ENCODE data around the gene ANKLE2.
"Not testable (repeated sequence)": the region's sequence is repeated elsewhere in the genome, so short reads cannot be mapped to it uniquely, and the experiment has no call there.

ANKLE2 gene

DNA sequence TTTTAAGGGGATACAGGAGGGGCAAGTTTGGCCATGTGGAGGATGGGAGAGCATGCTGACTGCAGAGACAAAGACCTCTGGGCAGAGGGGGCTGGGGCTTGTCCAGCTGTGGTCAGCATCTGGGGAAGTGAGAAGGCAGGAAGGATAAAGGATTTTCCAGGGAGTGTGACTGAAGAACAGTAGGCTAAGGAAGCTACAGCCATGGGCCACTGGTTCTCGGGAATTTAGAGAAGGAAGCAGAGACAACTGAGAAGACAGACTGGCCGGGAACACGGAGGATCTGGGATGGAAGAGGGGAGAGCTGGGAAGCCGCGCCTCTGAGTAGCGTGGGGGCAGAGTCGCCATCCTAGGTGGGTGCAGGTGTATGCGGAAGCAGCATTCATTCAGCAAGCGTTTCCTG is 58.0 kb downstream of the ANKLE2 start:
- TF ChIP-seq CTCF (conservative IDR thresholded peaks at IDR 0.05; ENCODE audit: low read depth, low read length): no peak
- H3K4me3 ChIP-seq (ENCODE audit: low read length): no peak overlapping the region
- DNase-seq (ENCODE audit: low read depth): no peak

GRCh38 chr12:132702640-132703039 is 59.0 kb downstream of the ANKLE2 start:
- no peak overlapping the region for H3K4me3 ChIP-seq (ENCODE audit: low read length)
- DNase-seq (ENCODE audit: low read depth): no peak
- TF ChIP-seq CTCF (conservative IDR thresholded peaks at IDR 0.05; ENCODE audit: low read depth, low read length): no peak

DNA sequence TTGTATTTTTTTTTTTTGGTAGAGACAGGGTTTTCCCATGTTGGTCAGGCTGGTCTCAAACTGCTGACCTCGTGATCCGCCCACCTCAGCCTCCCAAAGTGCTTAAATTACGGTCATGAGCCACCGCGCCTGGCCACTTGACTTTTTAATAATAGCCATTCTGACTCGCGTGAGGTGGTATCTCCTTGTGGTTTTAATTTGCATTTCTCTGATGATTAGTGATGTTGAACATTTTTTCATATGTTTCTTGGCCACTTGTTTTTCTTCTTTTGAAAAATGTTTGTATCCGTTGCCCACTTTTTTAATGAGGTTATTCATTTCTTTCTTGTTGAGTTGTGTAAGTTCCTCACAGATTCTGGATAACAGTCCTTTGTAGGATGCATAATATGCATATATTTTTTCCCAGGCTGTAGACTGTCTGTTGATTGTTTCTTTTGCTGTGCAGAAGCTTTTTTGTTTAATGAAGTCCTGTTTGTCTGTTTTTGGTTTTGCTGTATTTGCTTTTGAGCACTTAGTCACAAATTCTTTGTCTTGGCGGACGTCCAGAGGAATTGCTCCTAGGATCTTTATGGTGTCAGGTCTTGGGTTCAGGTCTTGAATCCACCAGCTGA is 61.3 kb downstream of the ANKLE2 start:
- H3K4me3 ChIP-seq (ENCODE audit: low read length): no peak overlapping the region
- TF ChIP-seq CTCF (conservative IDR thresholded peaks at IDR 0.05; ENCODE audit: low read depth, low read length): no peak
- no peak for DNase-seq (ENCODE audit: low read depth)

GRCh38 chr12:132698341-132698740 is 63.3 kb downstream of the ANKLE2 start:
- no peak for TF ChIP-seq CTCF (conservative IDR thresholded peaks at IDR 0.05; ENCODE audit: low read depth, low read length)
- DNase-seq (ENCODE audit: low read depth): no peak
- H3K4me3 ChIP-seq (ENCODE audit: low read length): no peak overlapping the region

- H3K4me3 ChIP-seq (ENCODE audit: low read length): no peak overlapping the region
- TF ChIP-seq CTCF (conservative IDR thresholded peaks at IDR 0.05; ENCODE audit: low read depth, low read length): no peak
- DNase-seq (ENCODE audit: low read depth): no peak
These were observed 66.2 kb downstream of the ANKLE2 start for GRCh38 chr12:132695431-132695830.

DNA sequence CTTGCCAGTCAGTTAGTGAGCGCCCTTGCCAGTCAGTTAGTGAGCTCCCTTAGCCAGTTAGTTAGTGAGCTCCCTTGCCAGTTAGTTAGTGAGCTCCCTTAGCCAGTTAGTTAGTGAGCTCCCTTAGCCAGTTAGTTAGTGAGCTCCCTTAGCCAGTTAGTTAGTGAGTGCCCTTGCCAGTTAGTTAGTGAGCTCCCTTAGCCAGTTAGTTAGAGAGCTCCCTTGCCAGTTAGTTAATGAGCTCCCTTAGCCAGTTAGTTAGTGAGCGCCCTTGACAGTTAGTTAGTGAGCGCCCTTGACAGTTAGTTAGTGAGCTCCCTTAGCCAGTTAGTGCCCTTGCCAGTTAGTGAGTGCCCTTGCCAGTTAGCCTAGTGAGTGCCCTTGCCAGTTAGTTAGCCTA is 66.7 kb downstream of the ANKLE2 start:
- DNase-seq (ENCODE audit: low read depth); H3K4me3 ChIP-seq (ENCODE audit: low read length): not testable (repeated sequence)

DNA sequence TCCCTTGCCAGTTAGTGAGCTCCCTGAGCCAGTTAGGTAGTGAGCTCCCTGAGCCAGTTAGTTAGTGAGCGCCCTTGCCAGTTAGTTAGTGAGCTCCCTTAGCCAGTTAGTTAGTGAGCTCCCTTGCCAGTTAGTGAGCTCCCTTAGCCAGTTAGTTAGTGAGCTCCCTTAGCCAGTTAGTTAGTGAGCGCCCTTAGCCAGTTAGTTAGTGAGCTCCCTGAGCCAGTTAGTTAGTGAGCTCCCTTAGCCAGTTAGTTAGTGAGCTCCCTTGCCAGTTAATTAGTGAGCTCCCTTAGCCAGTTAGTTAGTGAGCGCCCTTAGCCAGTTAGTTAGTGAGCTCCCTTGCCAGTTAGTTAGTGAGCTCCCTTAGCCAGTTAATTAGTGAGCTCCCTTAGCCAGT is 69.6 kb downstream of the ANKLE2 start:
- not testable (repeated sequence) for DNase-seq (ENCODE audit: low read depth); H3K4me3 ChIP-seq (ENCODE audit: low read length)

DNA sequence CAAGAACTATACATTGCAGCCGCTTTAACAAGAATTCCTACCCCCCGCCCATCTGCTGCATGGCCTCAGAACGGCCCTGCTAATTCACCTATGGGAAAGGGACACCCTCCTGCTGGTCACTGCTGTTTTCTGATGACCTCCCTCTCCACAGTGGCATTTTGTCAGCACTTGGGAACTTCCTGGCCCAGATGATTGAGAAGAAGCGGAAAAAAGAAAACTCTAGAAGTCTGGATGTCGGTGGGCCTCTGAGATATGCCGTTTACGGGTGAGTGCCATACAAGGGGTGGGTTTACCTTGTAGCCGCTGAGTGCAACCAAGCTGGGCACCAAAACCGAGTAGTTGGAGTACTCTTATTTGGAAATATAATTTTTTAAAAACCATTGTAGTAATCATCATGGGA is 71.5 kb downstream of the ANKLE2 start:
- no peak overlapping the region for H3K4me3 ChIP-seq (ENCODE audit: low read length)
- DNase-seq (ENCODE audit: low read depth): no peak
- TF ChIP-seq CTCF (conservative IDR thresholded peaks at IDR 0.05; ENCODE audit: low read depth, low read length): no peak

Data from retinal pigment epithelial cell (primary cell).